Gastroesophageal sphincter (tissue), 3 donors: ENCODE results near the gene NPHP4.

Experiments used
- CTCF ChIP-seq, 4 experiments: fragments of 200-600 bp in 2 of 4; fragments of 450-650 bp in 2 of 4; sonication (generic) in 1 of 4; IDR thresholded peaks; one replicate each; pipeline ENCODE4 v1.5.1; 2017 to 2019; ENCODE audit warnings: antibody characterized with exemption in 4 of 4, mild to moderate bottlenecking in 2 of 4, moderate library complexity in 2 of 4
- POLR2A ChIP-seq, 2 donors: fragments of 450-650 bp; IDR thresholded peaks; one replicate each; pipeline ENCODE4 v1.6.1; 2017; ENCODE audit warnings: antibody characterized with exemption in 2 of 2, mild to moderate bottlenecking in 2 of 2, moderate library complexity in 1 of 2

GRCh38 chr1:5831600-5832335 lies 160.5 kb downstream of the NPHP4 start:
- TF ChIP-seq POLR2A (IDR thresholded peaks at IDR 0.05), result no peak
- no peak for TF ChIP-seq CTCF (IDR thresholded peaks at IDR 0.05)
